ENCODE data around the gene GLT8D1.

The GLT8D1 gene

GRCh38 chr3:52689151-52689550, 16.4 kb downstream of the GLT8D1 start:
- no peak overlapping the region for H3K4me3 ChIP-seq (ENCODE audit: low read depth, low read length)
- no peak for DNase-seq (ENCODE audit: low read depth)
- TF ChIP-seq, protein P1, sequence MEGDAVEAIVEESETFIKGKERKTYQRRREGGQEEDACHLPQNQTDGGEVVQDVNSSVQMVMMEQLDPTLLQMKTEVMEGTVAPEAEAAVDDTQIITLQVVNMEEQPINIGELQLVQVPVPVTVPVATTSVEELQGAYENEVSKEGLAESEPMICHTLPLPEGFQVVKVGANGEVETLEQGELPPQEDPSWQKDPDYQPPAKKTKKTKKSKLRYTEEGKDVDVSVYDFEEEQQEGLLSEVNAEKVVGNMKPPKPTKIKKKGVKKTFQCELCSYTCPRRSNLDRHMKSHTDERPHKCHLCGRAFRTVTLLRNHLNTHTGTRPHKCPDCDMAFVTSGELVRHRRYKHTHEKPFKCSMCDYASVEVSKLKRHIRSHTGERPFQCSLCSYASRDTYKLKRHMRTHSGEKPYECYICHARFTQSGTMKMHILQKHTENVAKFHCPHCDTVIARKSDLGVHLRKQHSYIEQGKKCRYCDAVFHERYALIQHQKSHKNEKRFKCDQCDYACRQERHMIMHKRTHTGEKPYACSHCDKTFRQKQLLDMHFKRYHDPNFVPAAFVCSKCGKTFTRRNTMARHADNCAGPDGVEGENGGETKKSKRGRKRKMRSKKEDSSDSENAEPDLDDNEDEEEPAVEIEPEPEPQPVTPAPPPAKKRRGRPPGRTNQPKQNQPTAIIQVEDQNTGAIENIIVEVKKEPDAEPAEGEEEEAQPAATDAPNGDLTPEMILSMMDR (IDR thresholded peaks at IDR 0.05; ENCODE audit: low read depth, low read length, missing control alignments): no peak

DNA sequence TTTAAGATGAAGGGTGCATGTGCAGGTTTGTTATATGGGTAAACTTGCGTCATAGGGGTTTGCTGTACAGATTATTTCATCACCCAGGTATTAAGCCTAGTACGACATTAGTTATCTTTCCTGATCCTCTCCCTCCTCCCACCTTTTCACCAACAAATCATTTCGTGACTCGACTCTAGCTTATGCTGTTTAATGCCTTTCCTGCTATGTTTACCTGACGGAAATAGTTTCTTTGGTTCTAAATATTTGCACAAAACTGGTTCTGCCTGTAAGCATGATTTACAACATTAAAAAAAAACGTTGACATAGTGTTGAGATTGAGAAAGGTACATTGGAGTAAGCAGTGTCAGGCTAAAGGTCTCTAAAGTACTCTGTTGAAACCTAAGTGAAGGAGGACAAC, 17.3 kb downstream of the GLT8D1 start:
- no peak overlapping the region for H3K4me3 ChIP-seq (ENCODE audit: low read depth, low read length)
- TF ChIP-seq, protein P1 (IDR thresholded peaks at IDR 0.05; ENCODE audit: low read depth, low read length, missing control alignments): no peak
- DNase-seq (ENCODE audit: low read depth): no peak

DNA sequence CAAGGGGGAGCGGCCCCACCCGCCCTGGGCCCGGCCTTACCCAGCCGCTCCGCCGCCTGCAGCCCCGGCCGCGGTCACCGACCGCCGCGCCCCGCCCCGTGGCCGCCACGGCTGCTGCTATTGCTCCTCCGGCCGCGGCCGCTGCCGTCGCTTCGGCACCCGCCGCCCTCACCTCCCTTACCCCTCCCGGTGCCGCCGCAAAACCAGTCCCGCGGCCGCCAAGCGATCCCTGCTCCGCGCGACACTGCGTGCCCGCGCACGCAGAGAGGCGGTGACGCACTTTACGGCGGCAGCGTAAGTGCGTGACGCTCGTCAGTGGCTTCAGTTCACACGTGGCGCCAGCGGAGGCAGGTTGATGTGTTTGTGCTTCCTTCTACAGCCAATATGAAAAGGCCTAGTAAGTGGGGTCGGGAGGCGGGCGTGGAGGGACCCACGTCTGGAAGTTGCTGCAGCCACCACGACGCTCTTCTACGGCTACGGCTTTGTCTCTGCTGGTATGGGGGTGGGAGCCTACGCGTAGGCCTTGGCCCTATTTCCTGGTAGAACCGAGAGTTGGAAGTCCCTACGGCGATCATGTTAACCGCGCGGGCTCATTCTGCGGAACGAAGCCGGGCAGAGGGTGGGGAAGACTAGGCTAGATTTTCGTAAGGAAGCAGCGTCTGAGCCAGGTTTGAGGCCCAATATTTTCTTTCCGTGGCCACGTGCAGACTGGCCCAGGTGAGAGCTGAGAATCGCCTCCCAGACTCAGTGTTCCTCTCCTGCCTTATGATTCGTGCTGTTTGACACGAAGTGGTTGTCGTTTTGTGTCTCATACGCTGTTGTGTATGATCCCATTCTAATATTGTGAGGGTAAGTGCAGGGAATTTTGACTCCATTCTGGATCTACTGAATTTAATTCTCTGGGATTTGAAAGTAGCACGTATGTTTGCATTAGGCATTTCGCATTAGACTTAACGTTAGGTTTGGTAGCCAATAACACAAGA, 19.6 kb downstream of the GLT8D1 start, which contains the start of the genes GNL3 and PBRM1:
TSS of gene GNL3 (plus strand) at position 324 of the 983 bp plus-strand sequence. CDS start at position 385, 61 bp downstream.
TSS of gene PBRM1 (minus strand) at position 205 of the 983 bp plus-strand sequence.
- DNase-seq (ENCODE audit: low read depth): peak; percentile 90
- TF ChIP-seq, protein P1 (IDR thresholded peaks at IDR 0.05; ENCODE audit: low read depth, low read length, missing control alignments): no peak
- H3K4me3 ChIP-seq (ENCODE audit: low read depth, low read length): peak within 1 kb of the TSS; percentile 88

- peak; percentile 66 for DNase-seq (ENCODE audit: low read depth)
- TF ChIP-seq, protein P1 (IDR thresholded peaks at IDR 0.05; ENCODE audit: low read depth, low read length, missing control alignments): no peak
- peak overlapping the region; percentile 88 for H3K4me3 ChIP-seq (ENCODE audit: low read depth, low read length)
These were observed 20.3 kb downstream of the GLT8D1 start for GRCh38 chr3:52685285-52685708.

- DNase-seq (ENCODE audit: low read depth): no peak
- H3K4me3 ChIP-seq (ENCODE audit: low read depth, low read length): peak overlapping the region; percentile 88; the same call in 1 of the 2 replicates
- TF ChIP-seq, protein P1 (IDR thresholded peaks at IDR 0.05; ENCODE audit: low read depth, low read length, missing control alignments): no peak
These were observed 21.4 kb downstream of the GLT8D1 start for GRCh38 chr3:52684184-52684583.

DNA sequence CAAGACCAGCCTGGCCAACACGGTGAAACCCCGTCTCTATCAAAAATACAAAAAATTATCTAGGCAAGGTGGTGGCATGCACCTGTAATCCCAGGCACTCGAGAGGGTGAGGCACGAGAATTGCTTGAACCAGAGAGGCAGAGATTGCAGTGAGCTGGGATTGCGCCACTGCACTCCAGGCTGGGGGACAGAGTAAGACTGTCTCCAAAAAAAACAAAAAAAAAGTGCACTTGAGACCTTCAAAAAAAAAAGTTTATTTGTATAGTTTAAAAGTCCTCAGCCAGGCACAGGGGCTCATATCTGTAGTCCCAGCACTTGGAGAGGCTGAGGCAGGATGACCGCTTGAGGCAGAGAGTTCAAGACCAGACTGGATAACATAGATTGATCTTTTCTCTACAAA, 22.0 kb downstream of the GLT8D1 start:
- no peak for DNase-seq (ENCODE audit: low read depth)
- no peak overlapping the region for H3K4me3 ChIP-seq (ENCODE audit: low read depth, low read length)
- TF ChIP-seq, protein P1 (IDR thresholded peaks at IDR 0.05; ENCODE audit: low read depth, low read length, missing control alignments): no peak
